WTC11 (cell line): ENCODE measurements around the gene RHOT2. TPM values are rescaled to one million over a fixed set of nuclear protein-coding genes. Genes with fewer than 3 reads are reported as not detected.
A peak's percentile ranks its signal among the peaks of the same experiment; 100 is the strongest.

Source experiments
- ATAC-seq: fragments of 200-7000 bp; cut with Tn5 transposase; 2 replicates; pipeline ENCODE4 v1.10.0; 2021; ENCODE audit warnings: mild to moderate bottlenecking, moderate library complexity
- CTCF ChIA-PET: fragments of 300-600 bp; sonication (Branson Sonifier 250); formaldehyde crosslinking; loops from one replicate; lab custom pipeline; 2021; ENCODE audit warnings: antibody characterized with exemption; lab: Charles Lee
- POLR2A ChIA-PET: fragments of 350-600 bp; sonication (Branson Sonifier 250); formaldehyde crosslinking; loops from one replicate; lab custom pipeline; 2021; ENCODE audit warnings: antibody characterized with exemption; lab: Charles Lee
- DNase-seq: peaks from one replicate; pipeline ENCODE4 v3.0.0; 2021; ENCODE audit warnings: low spot score
- H3K27ac Mint-ChIP-seq: 2 replicates; pipeline ENCODE4 v1.8.0; 2021; ENCODE audit warnings: mixed read lengths
- H3K27me3 Mint-ChIP-seq: 2 replicates; pipeline ENCODE4 v1.8.0; 2021; ENCODE audit warnings: low read depth, mild to moderate bottlenecking, moderate library complexity, mixed read lengths
- H3K36me3 Mint-ChIP-seq: 2 replicates; pipeline ENCODE4 v1.8.0; 2021; ENCODE audit warnings: mixed read lengths
- H3K4me1 Mint-ChIP-seq: 2 replicates; pipeline ENCODE4 v1.8.0; 2022; ENCODE audit warnings: mixed read lengths
- H3K4me3 Mint-ChIP-seq: 2 replicates; pipeline ENCODE4 v1.8.0; 2021; ENCODE audit warnings: mild to moderate bottlenecking, moderate library complexity, mixed read lengths
- H3K9me3 Mint-ChIP-seq: 2 replicates; pipeline ENCODE4 v1.8.0; 2021; ENCODE audit warnings: mixed read lengths
- ATF1 ChIP-seq: sonication (generic); formaldehyde crosslinking; IDR thresholded peaks from 2 replicates; pipeline ENCODE4 v1.8.1; 2023; ENCODE audit warnings: mild to moderate bottlenecking, moderate library complexity, missing genetic modification reagents
- ATF3 ChIP-seq: sonication (generic); formaldehyde crosslinking; conservative IDR thresholded peaks from 2 replicates; pipeline ENCODE4 v1.8.1; 2022; ENCODE audit warnings: mild to moderate bottlenecking, missing genetic modification reagents
- CDX4 ChIP-seq: fragments of 250-450 bp; sonication (Bioruptor Pico); IDR thresholded peaks from 2 replicates; pipeline ENCODE4 v1.9.0; 2021; ENCODE audit warnings: moderate library complexity, mild to moderate bottlenecking, inconsistent platforms, borderline replicate concordance
- GRHL2 ChIP-seq: fragments of 250-450 bp; sonication (Bioruptor Pico); IDR thresholded peaks from 2 replicates; pipeline ENCODE4 v1.8.0; 2022; ENCODE audit warnings: mild to moderate bottlenecking, moderate library complexity; ENCODE audit not compliant: insufficient replicate concordance, severe bottlenecking
- HMGA2 ChIP-seq: fragments of 250-450 bp; sonication (Bioruptor Pico); IDR thresholded peaks from 2 replicates; pipeline ENCODE4 v1.4.0; 2021; ENCODE audit warnings: mild to moderate bottlenecking, moderate library complexity
- IRF1 ChIP-seq: sonication (generic); formaldehyde crosslinking; IDR thresholded peaks from 2 replicates; pipeline ENCODE4 v1.8.0; 2023; ENCODE audit warnings: missing genetic modification reagents
- KAT7 ChIP-seq: sonication (generic); formaldehyde crosslinking; IDR thresholded peaks from 2 replicates; pipeline ENCODE4 v1.8.1; 2023; ENCODE audit warnings: missing genetic modification reagents, mild to moderate bottlenecking, borderline replicate concordance
- MAX ChIP-seq: sonication (generic); formaldehyde crosslinking; IDR thresholded peaks from 2 replicates; pipeline ENCODE4 v1.8.0; 2022; ENCODE audit warnings: mild to moderate bottlenecking, missing genetic modification reagents
- MYBL2 ChIP-seq: sonication (generic); formaldehyde crosslinking; IDR thresholded peaks from 2 replicates; pipeline ENCODE4 v1.8.1; 2023; ENCODE audit warnings: mild to moderate bottlenecking, moderate library complexity, missing genetic modification reagents
- NR2C2 ChIP-seq: sonication (generic); formaldehyde crosslinking; IDR thresholded peaks from 2 replicates; pipeline ENCODE4 v1.8.0; 2022; ENCODE audit warnings: mild to moderate bottlenecking, missing genetic modification reagents
- RORB ChIP-seq: fragments of 250-450 bp; sonication (Bioruptor Pico); IDR thresholded peaks from 2 replicates; pipeline ENCODE4 v1.9.0; 2021; ENCODE audit warnings: mild to moderate bottlenecking
- ZBTB43 ChIP-seq: sonication (generic); formaldehyde crosslinking; IDR thresholded peaks from 2 replicates; pipeline ENCODE4 v1.8.1; 2023; ENCODE audit warnings: mild to moderate bottlenecking, missing genetic modification reagents
- ZNF219 ChIP-seq: sonication (generic); formaldehyde crosslinking; IDR thresholded peaks from 2 replicates; pipeline ENCODE4 v1.8.0; 2023; ENCODE audit warnings: missing genetic modification reagents, mild to moderate bottlenecking, borderline replicate concordance
- total RNA-seq: library from RNA; stranded (reverse); gene quantifications from 3 replicates; pipeline ENCODE4 v1.2.3, GENCODE V29; 2021
- TF ChIP-seq, protein P1 (sequence below): sonication (generic); formaldehyde crosslinking; IDR thresholded peaks from 2 replicates; pipeline ENCODE4 v1.8.1; 2023; ENCODE audit warnings: mild to moderate bottlenecking, missing genetic modification reagents, moderate library complexity
- TF ChIP-seq, protein P2 (sequence below): sonication (generic); formaldehyde crosslinking; IDR thresholded peaks from 2 replicates; pipeline ENCODE4 v1.8.1; 2022; ENCODE audit warnings: low read depth, missing genetic modification reagents, borderline replicate concordance

RHOT2 gene
- total RNA-seq, 1 experiment from 2014 or later, result 285 TPM

- TF ChIP-seq, protein P1, sequence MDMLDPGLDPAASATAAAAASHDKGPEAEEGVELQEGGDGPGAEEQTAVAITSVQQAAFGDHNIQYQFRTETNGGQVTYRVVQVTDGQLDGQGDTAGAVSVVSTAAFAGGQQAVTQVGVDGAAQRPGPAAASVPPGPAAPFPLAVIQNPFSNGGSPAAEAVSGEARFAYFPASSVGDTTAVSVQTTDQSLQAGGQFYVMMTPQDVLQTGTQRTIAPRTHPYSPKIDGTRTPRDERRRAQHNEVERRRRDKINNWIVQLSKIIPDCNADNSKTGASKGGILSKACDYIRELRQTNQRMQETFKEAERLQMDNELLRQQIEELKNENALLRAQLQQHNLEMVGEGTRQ (CRISPR knock-in tag), result no peak
- TF ChIP-seq ZNF219 (no peak), ZBTB43 (CRISPR knock-in tag) (no peak), MYBL2 (CRISPR knock-in tag) (no peak), MAX (no peak)
- H3K4me1 Mint-ChIP-seq, result peaks cover 26% of the 10 kb centered on the region
- no peaks in the 10 kb centered on the region for H3K27me3 Mint-ChIP-seq
- H3K27ac Mint-ChIP-seq, result no peak overlapping the region
- POLR2A ChIA-PET, result interaction anchor here (1.4 kb wide), 1 partner anchor 13 kb away, joined by 3 read pairs; the partner anchor contains the start of gene METTL26
- H3K36me3 Mint-ChIP-seq, result peaks cover 3% of the 10 kb centered on the region; the same call in 1 of the 2 replicates
- no peaks in the 10 kb centered on the region for H3K9me3 Mint-ChIP-seq
- CTCF ChIA-PET, result interaction anchor here (0.8 to 2.4 kb wide), 6 partner anchors 15 to 44 kb away, joined by 3 to 21 read pairs (median 8); no protein-coding TSS in a partner anchor
- ATAC-seq (peak; percentile 21; the same call in 1 of the 2 replicates), DNase-seq (no peak)
- no peak overlapping the region for H3K4me3 Mint-ChIP-seq
Measured at GRCh38 chr16:622920-623280, 45.0 kb upstream of the RHOT2 start.

DNA sequence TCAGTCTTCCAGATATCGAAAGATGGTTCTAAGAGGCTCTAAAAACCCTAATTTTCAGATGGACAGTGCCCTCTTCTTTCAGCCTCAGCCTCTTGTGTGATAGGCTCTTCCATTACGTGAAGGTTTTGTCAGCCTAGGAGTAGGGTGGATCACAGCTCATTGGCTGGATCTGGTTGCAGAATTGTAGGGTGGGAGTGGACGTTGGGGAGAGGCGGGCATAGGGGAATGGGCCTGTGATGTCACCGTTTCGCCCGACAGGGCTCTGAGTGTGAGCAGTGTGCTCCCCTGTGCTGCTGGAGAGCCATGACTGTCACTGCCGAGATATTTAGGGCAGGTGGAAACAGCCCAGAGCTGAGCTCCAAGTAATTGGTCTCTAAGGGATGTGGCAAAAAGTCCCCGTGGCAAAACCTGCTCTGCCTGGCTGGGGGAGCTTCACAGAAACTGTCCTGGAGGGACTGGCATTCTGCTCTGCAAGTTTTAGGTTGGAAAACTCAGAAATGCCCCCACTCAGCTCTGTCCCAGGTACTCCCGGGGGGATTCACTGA lies 43.3 kb upstream of the RHOT2 start:
- no peak for ATAC-seq
- peaks cover 35% of the 10 kb centered on the region for H3K4me1 Mint-ChIP-seq
- no peaks in the 10 kb centered on the region for H3K27me3 Mint-ChIP-seq
- TF ChIP-seq NR2C2 (CRISPR knock-in tag) (no peak), CDX4 (no peak), GRHL2 (no peak), KAT7 (CRISPR knock-in tag) (no peak), RORB (CRISPR knock-in tag) (no peak), ATF1 (no peak), IRF1 (CRISPR knock-in tag) (no peak), HMGA2 (CRISPR knock-in tag) (no peak), ATF3 (CRISPR knock-in tag) (no peak)
- TF ChIP-seq, protein P2, sequence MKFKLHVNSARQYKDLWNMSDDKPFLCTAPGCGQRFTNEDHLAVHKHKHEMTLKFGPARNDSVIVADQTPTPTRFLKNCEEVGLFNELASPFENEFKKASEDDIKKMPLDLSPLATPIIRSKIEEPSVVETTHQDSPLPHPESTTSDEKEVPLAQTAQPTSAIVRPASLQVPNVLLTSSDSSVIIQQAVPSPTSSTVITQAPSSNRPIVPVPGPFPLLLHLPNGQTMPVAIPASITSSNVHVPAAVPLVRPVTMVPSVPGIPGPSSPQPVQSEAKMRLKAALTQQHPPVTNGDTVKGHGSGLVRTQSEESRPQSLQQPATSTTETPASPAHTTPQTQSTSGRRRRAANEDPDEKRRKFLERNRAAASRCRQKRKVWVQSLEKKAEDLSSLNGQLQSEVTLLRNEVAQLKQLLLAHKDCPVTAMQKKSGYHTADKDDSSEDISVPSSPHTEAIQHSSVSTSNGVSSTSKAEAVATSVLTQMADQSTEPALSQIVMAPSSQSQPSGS, result no peak
- POLR2A ChIA-PET, result no interaction called here
- CTCF ChIA-PET, result interaction anchor here (0.9 to 1.4 kb wide), 6 partner anchors 14 to 48 kb away, joined by 3 to 5 read pairs (median 3); no protein-coding TSS in a partner anchor
- peak overlapping the region; percentile 87 for H3K27ac Mint-ChIP-seq
- no peaks in the 10 kb centered on the region for H3K9me3 Mint-ChIP-seq
- peaks cover 3% of the 10 kb centered on the region; the same call in 1 of the 2 replicates for H3K36me3 Mint-ChIP-seq
- DNase-seq, result no peak
- no peak overlapping the region for H3K4me3 Mint-ChIP-seq
